ENCODE results near the gene EIF2B1. TPM values are rescaled to one million over a fixed set of nuclear protein-coding genes. Genes with fewer than 3 reads are reported as not detected.
A peak's percentile ranks its signal among the peaks of the same experiment; 100 is the strongest.

Gene EIF2B1
- total RNA-seq, 3 donors from 2014 or later (not counting 1 experiment from before 2014, with no cell fraction given), result 50.5 to 55.7 (median 51.0) TPM

DNA sequence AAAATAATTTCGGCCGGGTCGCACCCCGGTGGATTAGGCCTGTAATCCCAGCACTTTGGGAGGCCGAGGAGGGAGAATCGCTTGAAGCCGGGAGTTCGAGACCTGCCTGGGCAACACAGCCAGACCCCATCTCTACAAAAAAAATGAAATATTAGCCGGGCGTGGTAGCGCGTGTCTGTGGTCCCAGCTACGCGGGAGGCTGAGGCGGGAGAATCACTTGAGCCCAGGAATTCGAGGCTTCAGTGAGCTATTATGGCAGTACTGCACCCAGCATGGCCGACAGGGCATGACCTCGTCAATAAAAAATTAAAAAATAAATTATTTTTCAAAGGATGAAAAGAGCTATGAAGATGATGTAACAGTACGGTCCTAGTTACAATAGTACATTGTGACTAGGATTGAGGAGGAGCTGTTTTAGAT, 666 bp upstream of the EIF2B1 start:
- no peaks in the 10 kb centered on the region for H3K9me3 ChIP-seq (ENCODE audit: control insufficient read depth, insufficient read depth, low read length)
- H3K27me3 Mint-ChIP-seq (ENCODE audit: low read depth in 2 of 2), result no peaks in the 10 kb centered on the region
- H3K27ac Mint-ChIP-seq, result peak overlapping the region; percentile 98

GRCh38 chr12:123621619-123622530, 11.6 kb downstream of the EIF2B1 start:
- no peaks in the 10 kb centered on the region for H3K9me3 ChIP-seq (ENCODE audit: control insufficient read depth, insufficient read depth, low read length)
- H3K27me3 Mint-ChIP-seq (ENCODE audit: low read depth in 2 of 2), result no peaks in the 10 kb centered on the region
- DNase-seq, result no peak
- H3K36me3 ChIP-seq (ENCODE audit: control insufficient read depth, insufficient read depth, low read length), result peaks cover 72% of the 10 kb centered on the region
- intact Hi-C loops (cut with micrococcal nuclease), result no loop called here
- no peaks in the 10 kb centered on the region for H3K4me1 ChIP-seq (ENCODE audit: control insufficient read depth, insufficient read depth, low read length)
- TF ChIP-seq CTCF (IDR thresholded peaks at IDR 0.05), result no peak
- no peaks in the 10 kb centered on the region for H3K27me3 ChIP-seq (ENCODE audit: control insufficient read depth, insufficient read depth, low read length)
- H3K4me3 ChIP-seq (ENCODE audit: low read length), result no peak overlapping the region
- no peak for ATAC-seq
- no peaks in the 10 kb centered on the region for H3K9me3 Mint-ChIP-seq
- no peak overlapping the region for H3K4me3 Mint-ChIP-seq
- no peak overlapping the region for H3K27ac ChIP-seq (ENCODE audit: low read length)
- peaks cover 20% of the 10 kb centered on the region for H3K36me3 Mint-ChIP-seq
- peak overlapping the region; percentile 14 to 43 for H3K27ac Mint-ChIP-seq
- 95% methylated on average over 14 of the region's 15 CpGs for WGBS (ENCODE audit: insufficient coverage)
- H3K4me1 Mint-ChIP-seq, result peaks cover 0 to 5% of the 10 kb centered on the region in 2 donors

More for the DNA sequence above, 666 bp upstream of the EIF2B1 start:
- H3K4me1 Mint-ChIP-seq, result peaks cover 26 to 28% of the 10 kb centered on the region in 2 donors
- WGBS (ENCODE audit: insufficient coverage), result 23% methylated on average over 19 of the region's 19 CpGs
- ATAC-seq, result no peak
- H3K27ac ChIP-seq (ENCODE audit: low read length), result peak overlapping the region; percentile 88
- TF ChIP-seq CTCF (IDR thresholded peaks at IDR 0.05), result no peak
- DNase-seq, result peak in 1 of 2 donors; percentile 9
- peaks cover 20% of the 10 kb centered on the region for H3K4me1 ChIP-seq (ENCODE audit: control insufficient read depth, insufficient read depth, low read length)
- peaks cover 8% of the 10 kb centered on the region for H3K36me3 Mint-ChIP-seq
- H3K4me3 Mint-ChIP-seq, result peak overlapping the region; percentile 97
- peaks cover 18% of the 10 kb centered on the region for H3K36me3 ChIP-seq (ENCODE audit: control insufficient read depth, insufficient read depth, low read length)
- no peaks in the 10 kb centered on the region for H3K27me3 ChIP-seq (ENCODE audit: control insufficient read depth, insufficient read depth, low read length)
- peak overlapping the region; percentile 97 for H3K4me3 ChIP-seq (ENCODE audit: low read length)
- H3K9me3 Mint-ChIP-seq, result no peaks in the 10 kb centered on the region
- intact Hi-C loops (cut with micrococcal nuclease), result no loop called here

DNA sequence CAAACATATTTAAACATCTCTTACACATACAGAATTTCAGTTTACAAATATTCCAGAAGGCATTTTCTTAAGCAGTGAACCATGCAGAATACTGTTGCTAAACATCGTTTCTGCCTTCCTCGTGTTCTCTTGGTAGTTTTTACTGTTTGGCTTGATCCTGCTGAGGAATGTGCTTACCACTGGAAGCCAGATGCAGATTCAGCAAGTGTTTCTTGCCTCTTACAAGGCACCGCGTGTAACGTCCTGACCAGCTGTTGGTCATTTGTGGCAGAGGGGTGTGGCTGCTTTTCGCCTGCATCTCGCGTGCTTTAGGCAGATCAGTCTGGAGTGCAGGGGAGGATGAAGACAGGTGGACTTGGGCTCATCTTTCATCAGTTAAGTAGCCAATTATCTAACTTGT, 12.4 kb downstream of the EIF2B1 start:
- Mint-ChIP-seq H3K4me3 (no peak overlapping the region), H3K27ac (no peak overlapping the region), H3K36me3 (peaks cover 15% of the 10 kb centered on the region), H3K4me1 (peaks cover 0 to 5% of the 10 kb centered on the region in 2 donors), H3K9me3 (no peaks in the 10 kb centered on the region), H3K27me3 (ENCODE audit: low read depth in 2 of 2) (no peaks in the 10 kb centered on the region)
- DNase-seq, result no peak
- Histone ChIP-seq H3K4me3 (ENCODE audit: low read length) (no peak overlapping the region), H3K36me3 (ENCODE audit: control insufficient read depth, insufficient read depth, low read length) (peaks cover 72% of the 10 kb centered on the region), H3K9me3 (ENCODE audit: control insufficient read depth, insufficient read depth, low read length) (no peaks in the 10 kb centered on the region), H3K27me3 (ENCODE audit: control insufficient read depth, insufficient read depth, low read length) (no peaks in the 10 kb centered on the region), H3K27ac (ENCODE audit: low read length) (no peak overlapping the region), H3K4me1 (ENCODE audit: control insufficient read depth, insufficient read depth, low read length) (no peaks in the 10 kb centered on the region)
- ATAC-seq, result no peak
- intact Hi-C loops (cut with micrococcal nuclease), result no loop called here
- WGBS (ENCODE audit: insufficient coverage), result 90% methylated on average over 8 of the region's 8 CpGs
- TF ChIP-seq CTCF (IDR thresholded peaks at IDR 0.05), result no peak

Data from natural killer cell (primary cell).